Measurements from ENCODE around the gene OSMR.

OSMR gene

DNA sequence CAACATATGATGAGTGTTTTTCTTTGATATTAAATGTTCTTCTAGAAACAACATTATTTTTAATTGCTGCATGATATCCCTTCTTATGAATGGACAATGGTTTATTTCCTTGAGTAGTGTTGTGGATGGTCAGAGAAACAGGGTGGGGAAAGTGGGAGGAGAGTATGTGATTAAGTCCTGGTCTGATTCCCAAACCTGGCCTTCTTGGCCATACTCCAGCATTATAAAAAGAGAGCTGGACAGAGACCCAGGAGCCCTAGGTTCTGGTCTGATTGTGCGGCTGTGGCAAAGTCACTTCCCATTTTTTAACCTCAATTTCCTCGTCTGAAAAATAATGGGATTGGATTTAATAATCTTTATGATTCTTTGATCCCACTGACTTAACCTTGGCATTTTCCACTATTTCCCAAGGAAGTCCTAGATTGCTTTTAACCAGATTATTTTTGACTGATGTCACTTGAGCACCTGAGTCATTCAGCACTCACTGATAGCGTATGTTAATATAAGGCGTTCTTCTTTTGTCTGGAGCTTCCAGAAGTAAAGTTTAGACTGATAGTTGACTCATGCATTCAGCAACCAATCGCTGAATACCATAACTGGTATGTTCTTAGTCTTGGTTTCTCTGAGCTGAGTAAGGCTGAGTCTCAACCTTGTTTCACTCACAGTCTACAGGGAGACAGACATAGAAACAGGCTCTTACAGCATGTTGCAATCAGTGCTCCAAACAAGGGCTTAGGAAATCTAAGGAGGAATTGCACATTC, 26.2 kb downstream of the OSMR start:
- DNase-seq (ENCODE audit: low read depth in 2 of 2) = no peak

GRCh38 chr5:38872826-38873225, 27.0 kb downstream of the OSMR start:
- no peak for DNase-seq (ENCODE audit: low read depth in 2 of 2)

GRCh38 chr5:38874948-38875456, 29.2 kb downstream of the OSMR start:
- no peak for DNase-seq (ENCODE audit: low read depth in 2 of 2)

- DNase-seq (ENCODE audit: low read depth in 2 of 2) = no peak
Observed at GRCh38 chr5:38878391-38879077, 32.7 kb downstream of the OSMR start.

DNA sequence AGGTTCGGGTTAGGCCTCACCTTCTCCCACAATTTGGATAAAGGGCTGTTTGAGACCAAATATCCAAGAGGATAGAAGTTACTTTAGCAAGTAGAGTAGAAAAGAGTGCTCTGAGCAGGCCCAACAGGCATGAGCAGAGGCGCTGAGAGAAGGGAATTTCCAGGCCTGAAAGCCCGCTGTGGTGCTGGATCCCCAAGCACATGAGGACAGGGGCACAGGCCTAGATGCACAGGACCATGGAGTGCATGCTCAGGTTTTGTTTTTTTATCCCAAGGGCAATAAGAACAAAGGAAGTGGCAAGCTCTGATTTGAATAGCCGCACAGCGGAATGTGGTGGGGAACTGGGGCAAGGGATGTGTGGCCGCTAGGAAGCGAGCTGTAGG, 33.3 kb downstream of the OSMR start:
- no peak for DNase-seq (ENCODE audit: low read depth in 2 of 2)

GRCh38 chr5:38883842-38884241, 38.0 kb downstream of the OSMR start:
- no peak for DNase-seq (ENCODE audit: low read depth in 2 of 2)

GRCh38 chr5:38885208-38885607, 39.4 kb downstream of the OSMR start:
- DNase-seq (ENCODE audit: low read depth in 2 of 2) = no peak

DNA sequence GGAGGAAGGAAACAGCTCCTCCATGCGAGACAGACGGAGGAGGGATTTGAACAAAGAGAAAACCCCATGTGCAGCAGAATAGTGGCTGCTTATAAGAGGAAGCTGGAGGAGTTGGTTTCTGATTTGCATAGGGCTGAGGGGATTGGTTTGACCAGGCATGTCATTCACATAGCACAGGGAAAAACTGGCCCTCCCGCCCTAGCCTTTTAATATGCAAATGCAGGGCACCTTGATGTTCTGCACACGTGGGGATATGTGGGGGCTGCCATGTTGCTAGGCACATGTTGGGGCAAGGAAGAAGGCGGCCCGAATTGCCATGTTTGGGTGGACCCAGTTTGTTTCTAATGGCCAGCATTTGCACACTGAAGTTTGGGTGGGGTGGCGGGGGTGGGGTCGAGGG, 42.2 kb downstream of the OSMR start:
- no peak for DNase-seq (ENCODE audit: low read depth in 2 of 2)

DNA sequence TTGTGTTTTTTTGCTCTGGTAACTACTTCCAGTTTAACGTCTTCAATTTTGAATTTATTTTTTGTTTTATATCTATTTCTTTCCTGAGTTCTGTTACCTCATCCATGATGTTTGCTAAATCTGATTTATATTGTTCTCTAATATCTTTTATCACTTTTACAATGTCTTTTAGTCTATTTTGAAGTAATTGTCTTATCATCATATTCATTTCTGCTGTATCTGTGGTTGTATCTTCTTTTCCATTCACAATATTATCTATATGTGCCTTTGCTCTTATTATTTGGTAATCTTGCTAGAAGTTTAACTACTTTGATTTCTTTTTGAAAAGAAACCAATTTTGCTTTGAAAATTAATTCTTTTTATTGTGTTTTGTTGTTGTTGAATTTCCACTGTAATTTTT, 43.6 kb downstream of the OSMR start:
- DNase-seq (ENCODE audit: low read depth in 2 of 2) = no peak

- no peak for DNase-seq (ENCODE audit: low read depth in 2 of 2)
Observed at GRCh38 chr5:38891563-38891962, 45.8 kb downstream of the OSMR start.

GRCh38 chr5:38892363-38892762, 46.6 kb downstream of the OSMR start:
- DNase-seq (ENCODE audit: low read depth in 2 of 2) = no peak

- no peak for DNase-seq (ENCODE audit: low read depth in 2 of 2)
Observed at GRCh38 chr5:38896760-38897159, 50.9 kb downstream of the OSMR start.

DNA sequence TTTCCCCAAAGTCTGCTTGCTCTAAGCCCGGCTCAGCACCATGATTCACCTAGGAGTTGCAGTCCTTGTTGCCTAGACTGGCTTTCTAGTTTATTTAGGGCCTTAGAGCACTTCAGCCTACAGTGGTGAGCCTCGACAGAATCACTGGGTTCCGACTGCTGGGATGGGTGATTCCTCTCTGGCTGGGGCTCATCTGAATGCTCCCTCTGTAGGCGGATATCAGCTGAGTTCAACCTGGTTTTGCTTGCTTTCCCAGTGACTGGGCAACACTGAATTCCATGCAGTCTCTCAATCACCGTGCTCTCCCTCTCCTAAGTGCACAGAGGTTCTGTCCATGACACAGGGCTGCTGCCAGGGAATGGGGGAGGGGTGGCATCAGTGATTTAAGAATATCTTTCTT, 54.1 kb downstream of the OSMR start:
- DNase-seq (ENCODE audit: low read depth in 2 of 2) = no peak

- no peak for DNase-seq (ENCODE audit: low read depth in 2 of 2)
Observed at GRCh38 chr5:38905516-38905915, 59.7 kb downstream of the OSMR start.

GRCh38 chr5:38906503-38906902, 60.7 kb downstream of the OSMR start:
- DNase-seq (ENCODE audit: low read depth in 2 of 2) = no peak

GRCh38 chr5:38911933-38912332, 66.1 kb downstream of the OSMR start:
- DNase-seq (ENCODE audit: low read depth in 2 of 2) = no peak

- DNase-seq (ENCODE audit: low read depth in 2 of 2) = no peak
Observed at GRCh38 chr5:38913714-38914113, 67.9 kb downstream of the OSMR start.

DNA sequence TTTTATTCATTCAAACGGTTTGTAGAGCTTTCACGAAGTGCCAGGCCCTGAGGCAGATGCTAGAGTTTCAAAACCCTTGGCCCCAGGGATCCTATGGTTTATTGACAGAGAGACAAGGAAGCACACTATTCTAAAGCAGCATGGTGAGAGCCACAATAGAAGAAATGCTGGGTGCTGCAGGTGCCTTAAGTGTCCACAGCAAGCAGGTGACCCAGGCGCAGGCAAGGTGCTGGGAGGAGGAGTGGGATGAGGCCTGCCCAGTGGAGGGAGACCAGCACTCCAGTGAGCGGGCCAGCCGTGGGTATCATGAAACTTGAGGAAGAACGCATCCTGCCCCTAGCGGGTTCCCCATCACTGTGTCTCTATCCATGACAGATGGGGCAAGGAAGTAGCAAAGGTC, 71.0 kb downstream of the OSMR start:
- no peak for DNase-seq (ENCODE audit: low read depth in 2 of 2)

- DNase-seq (ENCODE audit: low read depth in 2 of 2) = no peak
Observed at GRCh38 chr5:38921174-38921573, 75.4 kb downstream of the OSMR start.

DNA sequence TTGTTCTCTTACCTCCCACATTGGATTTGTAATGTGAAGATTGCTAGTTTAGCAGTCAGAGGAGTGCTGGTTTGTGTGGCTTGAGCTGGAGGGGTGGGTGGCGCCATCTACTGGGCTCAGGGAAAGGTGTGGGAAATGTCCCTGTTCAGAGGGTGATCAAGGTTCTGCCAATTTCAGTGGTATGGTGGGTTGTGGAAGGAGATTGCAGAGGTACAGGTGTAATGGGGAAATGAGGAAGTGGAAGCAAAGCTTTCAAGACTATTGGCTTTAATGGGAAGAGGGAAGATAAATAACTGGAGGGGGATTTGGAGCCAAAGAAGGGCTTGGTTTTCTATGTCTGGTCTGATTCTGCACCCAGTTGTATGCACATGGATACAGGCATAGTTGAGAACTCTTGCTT, 76.4 kb downstream of the OSMR start:
- peak; percentile 14 to 33 for DNase-seq (ENCODE audit: low read depth in 2 of 2)

GRCh38 chr5:38923661-38924451, 78.0 kb downstream of the OSMR start:
- DNase-seq (ENCODE audit: low read depth in 2 of 2) = no peak

DNA sequence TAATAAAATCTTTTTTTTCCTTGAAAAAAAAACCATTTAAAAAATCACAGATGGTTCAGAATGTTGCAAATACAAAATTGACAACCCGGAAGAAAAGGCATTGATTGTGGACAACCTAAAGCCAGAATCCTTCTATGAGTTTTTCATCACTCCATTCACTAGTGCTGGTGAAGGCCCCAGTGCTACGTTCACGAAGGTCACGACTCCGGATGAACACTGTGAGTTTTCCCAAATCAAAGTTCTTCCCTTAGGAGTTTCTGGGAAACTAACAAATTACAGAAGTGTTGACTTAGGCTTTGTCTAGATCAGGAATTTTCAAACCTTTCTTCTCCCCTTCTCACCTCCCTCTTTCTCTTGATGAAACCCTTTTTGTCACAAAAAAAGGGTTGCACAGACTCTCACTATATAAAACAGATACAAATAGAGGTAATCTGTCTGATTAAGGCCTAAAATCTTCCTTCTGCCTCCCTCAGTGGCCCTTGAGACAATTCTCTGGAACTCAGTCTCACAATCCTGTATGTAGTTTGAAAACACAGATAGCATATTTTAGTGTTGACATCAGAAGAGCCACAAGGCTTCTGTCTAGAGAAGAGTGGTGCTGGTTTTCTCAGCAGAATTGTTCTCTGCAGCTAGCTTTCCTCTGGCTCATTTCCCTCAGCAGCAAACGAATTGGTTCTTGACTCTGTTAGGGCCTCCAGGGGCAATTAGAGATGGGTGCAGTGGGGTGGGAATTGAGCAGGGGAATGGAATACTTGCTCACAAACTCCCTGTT, 79.5 kb downstream of the OSMR start:
- DNase-seq (ENCODE audit: low read depth in 2 of 2) = no peak

Data from stimulated activated CD8-positive, alpha-beta memory T cell treated with anti-CD3 and anti-CD28 coated beads, Interleukin-2, amount 100 ng/mL, for 48 hours (primary cell).